K562 (cell line): ENCODE data around the gene IL4R. TPM values are rescaled to one million over a fixed set of nuclear protein-coding genes. Genes with fewer than 3 reads are reported as not detected.

Experiments used
- ATAC-seq: fragments of 200-7000 bp; cut with Tn5 transposase; 3 replicates; pipeline ENCODE4 v1.9.1; 2020; ENCODE audit warnings: moderate library complexity
- BruUV-seq: library from RNA; stranded (reverse); fragments of 400-500 nt; replicated peaks from 2 replicates; lab custom pipeline; 2021; lab: Mats Ljungman, UMichigan
- CTCF ChIA-PET: fragments of 300-600 bp; formaldehyde crosslinking; extraction: SDS; loops from one replicate; lab custom pipeline; 2021; ENCODE audit warnings: low intra/inter-chr PET ratio; lab: Yijun Ruan, JAX
- POLR2A ChIA-PET: fragments of 300-600, 350-650 bp; sonication (Branson Sonifier 250); formaldehyde crosslinking; extraction: SDS; loops from one replicate; lab custom pipeline; 2021; ENCODE audit warnings: antibody characterized with exemption, inconsistent platforms; lab: Yijun Ruan, JAX
- DNase-seq, 4 experiments: peaks; one replicate each; pipeline versions ENCODE4 v3.0.0 to v3.0.0-alpha.2; 2011 to 2018; ENCODE audit warnings: low spot score in 3 of 4, mixed read lengths in 3 of 4; ENCODE audit errors: extremely low read depth in 1 of 4
- FAIRE-seq: peaks from 2 replicates; lab custom pipeline; 2011; peaks lifted over from hg19 to GRCh38; lab: Jason Lieb, UNC
- H2AFZ ChIP-seq: 2 replicates; pipeline ENCODE4 v1.6.0; 2011; ENCODE audit warnings: low read depth, low read length, control low read depth, inconsistent platforms
- H3K27ac ChIP-seq: fragments of 200-600 bp; 3 replicates; pipeline ENCODE4 v1.8.0; 2011; ENCODE audit warnings: low read depth, mild to moderate bottlenecking, control low read depth, inconsistent platforms, low read length, moderate library complexity, mixed read lengths; ENCODE audit errors: extremely low read depth
- H3K27me3 ChIP-seq, 2 experiments: fragments of 300-600 bp in 1 of 2; 2 replicates in 1 of 2; 3 replicates in 1 of 2; pipeline versions ENCODE4 v1.6.0 to v1.8.0; 2011; ENCODE audit warnings: inconsistent platforms in 2 of 2, low read length in 2 of 2, mild to moderate bottlenecking in 1 of 2, mixed read lengths in 1 of 2, moderate library complexity in 1 of 2; ENCODE audit not compliant: control insufficient read depth in 2 of 2, insufficient read depth in 2 of 2
- H3K36me3 ChIP-seq: fragments of 300-600 bp; 3 replicates; pipeline ENCODE4 v1.8.0; 2011; ENCODE audit warnings: mild to moderate bottlenecking, low read length, inconsistent platforms; ENCODE audit not compliant: control insufficient read depth, insufficient read depth
- H3K4me1 ChIP-seq, 2 experiments: fragments of 200-600 bp in 1 of 2; replicated peaks in 1 of 2; 2 replicates in 1 of 2; 3 replicates in 1 of 2; pipeline versions ENCODE4 v1.5.1 to v1.8.0; 2011; ENCODE audit warnings: inconsistent platforms in 2 of 2, low read length in 2 of 2, mild to moderate bottlenecking in 1 of 2, mixed read lengths in 1 of 2, moderate library complexity in 1 of 2; ENCODE audit not compliant: control insufficient read depth in 2 of 2, insufficient read depth in 2 of 2
- H3K4me2 ChIP-seq: 2 replicates; pipeline ENCODE4 v1.6.1; 2011; ENCODE audit warnings: low read length, control low read depth, inconsistent platforms, mixed read lengths; ENCODE audit not compliant: insufficient read depth
- H3K4me3 ChIP-seq: fragments of 200-600 bp; sonication (generic), shearing (Covaris generic); 2 replicates; pipeline ENCODE4 v1.5.1; 2016; ENCODE audit warnings: control low read depth, inconsistent platforms
- H3K79me2 ChIP-seq: fragments of 200-600 bp; 3 replicates; pipeline ENCODE4 v1.8.0; 2011; ENCODE audit warnings: low read length, inconsistent platforms; ENCODE audit not compliant: control insufficient read depth, insufficient read depth
- H3K9ac ChIP-seq, 2 experiments: 2 replicates each; pipeline versions ENCODE4 v1.6.0 to v1.6.1; 2011; ENCODE audit warnings: low read depth in 2 of 2, low read length in 2 of 2, control low read depth in 1 of 2, inconsistent platforms in 1 of 2, mild to moderate bottlenecking in 1 of 2, mixed read lengths in 1 of 2; ENCODE audit not compliant: insufficient read depth in 1 of 2
- H3K9me1 ChIP-seq: one replicate; pipeline ENCODE4 v1.6.0; 2011; ENCODE audit warnings: inconsistent platforms, mild to moderate bottlenecking, low read length, moderate library complexity; ENCODE audit not compliant: control insufficient read depth, insufficient read depth
- H3K9me3 ChIP-seq: replicated peaks from 2 replicates; pipeline ENCODE4 v1.5.1; 2011; ENCODE audit warnings: low read depth, low read length, inconsistent platforms; ENCODE audit not compliant: control insufficient read depth, insufficient read depth
- H4K20me1 ChIP-seq: replicated peaks from 2 replicates; pipeline ENCODE4 v1.6.1; 2011; ENCODE audit warnings: low read length, inconsistent platforms, mixed read lengths; ENCODE audit not compliant: control insufficient read depth, insufficient read depth
- CBFA2T3 ChIP-seq: fragments of 450-650 bp; IDR thresholded peaks from 2 replicates; pipeline ENCODE4 v1.6.1; 2017
- COPS2 ChIP-seq: fragments of 450-650 bp; conservative IDR thresholded peaks from 2 replicates; pipeline ENCODE4 v1.6.1; 2016; ENCODE audit warnings: mild to moderate bottlenecking, moderate library complexity
- FOSL1 ChIP-seq: fragments of 200-800 bp; sonication (Bioruptor generic); conservative IDR thresholded peaks from 2 replicates; pipeline ENCODE4 v1.6.1; 2016; ENCODE audit warnings: missing genetic modification characterization, missing compliant biosample characterization
- KDM5B ChIP-seq: fragments of 200-600 bp; sonication (generic); IDR thresholded peaks from 2 replicates; pipeline ENCODE4 v1.6.1; 2012; ENCODE audit warnings: low read depth, mild to moderate bottlenecking, moderate library complexity, low read length, control low read depth, inconsistent platforms; ENCODE audit not compliant: insufficient replicate concordance
- KLF6 ChIP-seq: fragments of 250-450 bp; sonication (Bioruptor Pico); IDR thresholded peaks from 2 replicates; pipeline ENCODE4 v1.4.0; 2020; ENCODE audit warnings: mild to moderate bottlenecking, moderate library complexity, borderline replicate concordance
- MCM2 ChIP-seq: fragments of 450-650 bp; IDR thresholded peaks from 2 replicates; pipeline ENCODE4 v1.6.1; 2017; ENCODE audit warnings: low read depth, mild to moderate bottlenecking
- MCM3 ChIP-seq: fragments of 450-650 bp; IDR thresholded peaks from 2 replicates; pipeline ENCODE4 v1.6.1; 2016
- MITF ChIP-seq: IDR thresholded peaks from 2 replicates; pipeline ENCODE4 v1.6.1; 2014; ENCODE audit warnings: antibody characterized with exemption
- NFRKB ChIP-seq: fragments of 450-650 bp; IDR thresholded peaks from 2 replicates; pipeline ENCODE4 v1.6.1; 2016; ENCODE audit warnings: low read depth
- NR2C2 ChIP-seq, 2 experiments: fragments of 200-800 bp in 1 of 2; sonication (Bioruptor generic) in 1 of 2; sonication (generic) in 1 of 2; formaldehyde crosslinking in 1 of 2; IDR thresholded peaks; 2 replicates each; pipeline versions ENCODE4 v1.6.1 to v1.8.0; 2016 to 2022; ENCODE audit warnings: mild to moderate bottlenecking in 1 of 2, missing compliant biosample characterization in 1 of 2, missing genetic modification characterization in 1 of 2, missing genetic modification reagents in 1 of 2
- POLR2AphosphoS2 ChIP-seq: IDR thresholded peaks from 2 replicates; pipeline ENCODE4 v1.6.1; 2012; ENCODE audit warnings: low read length, improper control_type of control experiment
- POLR2B ChIP-seq: fragments of 450-650 bp; IDR thresholded peaks from 2 replicates; pipeline ENCODE4 v1.6.1; 2018; ENCODE audit warnings: low read depth; ENCODE audit not compliant: partially characterized antibody
- RBM39 ChIP-seq: fragments of 200-400 bp; formaldehyde crosslinking; optimal IDR thresholded peaks from 2 replicates; pipeline ENCODE3; 2018; ENCODE audit warnings: low read depth, low read length
- TRIM28 ChIP-seq: fragments of 450-650 bp; IDR thresholded peaks from 2 replicates; pipeline ENCODE4 v1.6.1; 2017
- ZC3H11A ChIP-seq: IDR thresholded peaks from 2 replicates; pipeline ENCODE4 v1.6.1; 2012; ENCODE audit warnings: low read depth, low read length, improper control_type of control experiment
- ZFP91 ChIP-seq: sonication (generic); formaldehyde crosslinking; IDR thresholded peaks from 2 replicates; pipeline ENCODE4 v1.8.0; 2022; ENCODE audit warnings: mild to moderate bottlenecking, missing genetic modification reagents
- ZNF174 ChIP-seq: fragments of 250-450 bp; sonication (Bioruptor Pico); IDR thresholded peaks from 2 replicates; pipeline ENCODE4 v1.4.0; 2020; ENCODE audit warnings: mild to moderate bottlenecking
- ZNF644 ChIP-seq: fragments of 200-800 bp; sonication (Bioruptor generic); IDR thresholded peaks from 2 replicates; pipeline ENCODE4 v1.6.1; 2016; ENCODE audit warnings: low read depth, missing genetic modification characterization, missing compliant biosample characterization
- WGBS: fragments of 100-300 bp; shearing (Covaris generic); methylation state at CpG from one replicate; pipeline ENCODE4 v1.1.6; 2016; ENCODE audit warnings: low coverage, mixed read lengths; ENCODE audit not compliant: insufficient coverage; ENCODE audit errors: missing lambda C conversion rate; 5-methylcytosine and 5-hydroxymethylcytosine counted together
- in situ Hi-C: fragments of 300-500 bp; cut with MboI; formaldehyde crosslinking; loops from 4 replicates; pipeline ENCODE4 v1.15.0; 2018; ENCODE audit warnings: inconsistent platforms, mixed read lengths
- intact Hi-C: fragments of 100-400 bp; cut with micrococcal nuclease; formaldehyde crosslinking; loops from 2 replicates; pipeline ENCODE4 v1.14.2; 2022
- polyA plus RNA-seq, 8 experiments: library from polyadenylated mRNA; depleted of rRNA in 4 of 8; stranded (reverse) in 5 of 8; unstranded in 3 of 8; fragments of >200 nt; fragmentation: Nextera tagmentation in 2 of 8; fragmentation: Illumina TruSeq in 1 of 8; extraction: Ambion mirVana in 2 of 8; extraction: Trizol in 1 of 8; gene quantifications; 2 replicates each; pipeline versions ENCODE4 v1.2.1 to v1.2.3, GENCODE V29; 2011 to 2014; ENCODE audit warnings: inconsistent platforms in 1 of 8, missing spikeins in 1 of 8
- total RNA-seq, 7 experiments: library from RNA; depleted of rRNA in 6 of 7; stranded (reverse); fragments of >200 nt in 6 of 7; fragmentation: Illumina TruSeq in 2 of 7; extraction: Trizol in 2 of 7; gene quantifications; 2 replicates each; pipeline versions ENCODE4 v1.2.1 to v1.2.3, GENCODE V29; 2011 to 2021; ENCODE audit warnings: low replicate concordance in 1 of 7

Gene IL4R
- total and polyA plus RNA-seq, 9 of the 15 experiments (the other 6 are each of a cell fraction or from before 2014, with no cell fraction given): 0.17 to 5.8 (median 3.3) TPM

- Histone ChIP-seq H3K9me3 (no peaks in the 10 kb centered on the region), H3K4me2 (no peak overlapping the region), H3K27me3 (peaks cover 2 to 6% of the 10 kb centered on the region in 2 experiments; a peak in 3 of 5 replicates), H3K9ac (no peak overlapping the region), H3K9me1 (no peaks in the 10 kb centered on the region), H3K36me3 (no peaks in the 10 kb centered on the region), H3K4me3 (no peak overlapping the region), H3K79me2 (no peaks in the 10 kb centered on the region), H3K4me1 (no peaks in the 10 kb centered on the region), H3K27ac (no peak overlapping the region), H2AFZ (no peak overlapping the region), H4K20me1 (no peaks in the 10 kb centered on the region)
- WGBS: 4% methylated on average over 4 of the region's 4 CpGs
- ATAC-seq (no peak), FAIRE-seq (no peak), DNase-seq (no peak)
- in situ Hi-C loops (no loop called here), intact Hi-C loops (no loop called here)
- BruUV-seq: no TSS peak
- ChIA-PET POLR2A (no interaction called here), CTCF (no interaction called here)
- TF ChIP-seq ZNF644 (tag): no peak
- no peak for TF ChIP-seq TRIM28
- TF ChIP-seq COPS2: no peak
- TF ChIP-seq MITF: no peak
- no peak for TF ChIP-seq NFRKB
- TF ChIP-seq NR2C2 (CRISPR knock-in tag; IDR thresholded peaks at IDR 0.05): no peak
- TF ChIP-seq NR2C2 (tag; IDR thresholded peaks at IDR 0.05): no peak
- no peak for TF ChIP-seq ZFP91 (CRISPR knock-in tag)
- no peak for TF ChIP-seq MCM2
- TF ChIP-seq POLR2B: no peak
- no peak for TF ChIP-seq ZNF174 (CRISPR knock-in tag)
- no peak for TF ChIP-seq POLR2AphosphoS2
- TF ChIP-seq FOSL1 (tag): no peak
- TF ChIP-seq MCM3: no peak
- no peak for TF ChIP-seq RBM39
- TF ChIP-seq CBFA2T3: no peak
- TF ChIP-seq KDM5B: no peak
- TF ChIP-seq KLF6: no peak
- no peak for TF ChIP-seq ZC3H11A
Observed at GRCh38 chr16:27291722-27292240, 22.0 kb upstream of the IL4R start.
